Tibial nerve (tissue), 3 donors: ENCODE data around the gene CBX5.

Experiments used
- POLR2A ChIP-seq, 2 donors: fragments of 450-650 bp; IDR thresholded peaks; one replicate each; pipeline ENCODE4 v1.6.1; 2017; ENCODE audit warnings: antibody characterized with exemption in 2 of 2, mild to moderate bottlenecking in 2 of 2, moderate library complexity in 2 of 2
- TF ChIP-seq, protein P1 (sequence below), 5 experiments: fragments of 200-600 bp in 3 of 5; fragments of 450-650 bp in 2 of 5; sonication (generic) in 3 of 5; IDR thresholded peaks; one replicate each; pipeline ENCODE4 v1.5.1; 2016 to 2019; ENCODE audit warnings: antibody characterized with exemption in 5 of 5, mild to moderate bottlenecking in 3 of 5, moderate library complexity in 2 of 5

DNA sequence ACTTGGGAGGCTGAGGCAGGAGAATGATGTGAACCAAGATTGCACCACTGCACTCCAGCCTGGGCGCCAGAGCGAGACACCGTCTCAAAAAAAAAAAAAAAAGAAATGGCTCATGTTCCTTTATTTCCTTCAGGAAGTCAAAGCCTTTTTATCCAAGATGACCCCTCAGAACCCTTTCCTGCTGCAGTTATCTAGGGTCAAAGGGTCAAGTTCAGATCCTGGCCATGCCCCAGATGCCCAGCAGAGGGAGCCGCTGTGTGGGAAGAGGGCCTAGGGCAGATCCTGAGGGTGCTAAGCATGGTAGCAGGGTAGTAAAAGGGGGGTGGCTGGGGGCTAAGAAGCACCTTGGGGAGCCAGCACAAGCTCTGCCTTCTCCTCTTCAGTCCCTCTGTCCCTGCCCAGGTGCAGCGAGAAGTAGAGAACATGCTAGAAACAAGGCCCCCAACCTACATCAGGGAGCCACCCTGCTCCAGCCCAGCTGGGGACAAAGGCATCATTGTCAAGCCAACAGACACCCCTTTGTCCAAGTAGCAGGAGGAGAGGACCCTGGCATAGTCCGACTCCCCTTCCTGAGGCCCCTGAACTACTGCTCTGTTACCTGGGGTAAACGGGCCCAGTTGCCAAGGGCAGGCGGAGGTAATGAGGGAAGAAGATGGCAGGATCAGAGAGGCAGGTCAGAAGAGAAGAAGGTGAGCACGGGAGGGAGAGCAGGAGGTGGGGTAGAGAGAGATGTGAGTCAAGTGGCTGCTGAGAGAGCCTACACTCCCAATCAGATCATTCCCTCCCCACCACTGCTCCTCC is 14.4 kb upstream of the CBX5 start:
- TF ChIP-seq POLR2A (IDR thresholded peaks at IDR 0.05) = no peak
- TF ChIP-seq, protein P1, sequence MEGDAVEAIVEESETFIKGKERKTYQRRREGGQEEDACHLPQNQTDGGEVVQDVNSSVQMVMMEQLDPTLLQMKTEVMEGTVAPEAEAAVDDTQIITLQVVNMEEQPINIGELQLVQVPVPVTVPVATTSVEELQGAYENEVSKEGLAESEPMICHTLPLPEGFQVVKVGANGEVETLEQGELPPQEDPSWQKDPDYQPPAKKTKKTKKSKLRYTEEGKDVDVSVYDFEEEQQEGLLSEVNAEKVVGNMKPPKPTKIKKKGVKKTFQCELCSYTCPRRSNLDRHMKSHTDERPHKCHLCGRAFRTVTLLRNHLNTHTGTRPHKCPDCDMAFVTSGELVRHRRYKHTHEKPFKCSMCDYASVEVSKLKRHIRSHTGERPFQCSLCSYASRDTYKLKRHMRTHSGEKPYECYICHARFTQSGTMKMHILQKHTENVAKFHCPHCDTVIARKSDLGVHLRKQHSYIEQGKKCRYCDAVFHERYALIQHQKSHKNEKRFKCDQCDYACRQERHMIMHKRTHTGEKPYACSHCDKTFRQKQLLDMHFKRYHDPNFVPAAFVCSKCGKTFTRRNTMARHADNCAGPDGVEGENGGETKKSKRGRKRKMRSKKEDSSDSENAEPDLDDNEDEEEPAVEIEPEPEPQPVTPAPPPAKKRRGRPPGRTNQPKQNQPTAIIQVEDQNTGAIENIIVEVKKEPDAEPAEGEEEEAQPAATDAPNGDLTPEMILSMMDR (IDR thresholded peaks at IDR 0.05) = peak; percentile 57 to 69 (median 65)
